CD4-positive, CD25-positive, alpha-beta regulatory T cell (primary cell): ENCODE results near the gene PDZD8. TPM values are rescaled to one million over a fixed set of nuclear protein-coding genes. Genes with fewer than 3 reads are reported as not detected.

ENCODE experiments used
- ATAC-seq, 2 donors: fragments of 150-1000 bp; cut with Tn5 transposase; one replicate each; pipeline ENCODE4 v1.10.0; 2021; ENCODE audit warnings: low read depth in 2 of 2, moderate number of reproducible peaks in 2 of 2, moderate library complexity in 1 of 2
- DNase-seq, 3 donors: peaks; one replicate each; pipeline versions ENCODE4 v3.0.0 to v3.0.0-alpha.2; 2012 to 2022; ENCODE audit warnings: mixed read lengths in 1 of 3
- H3K27ac ChIP-seq: one replicate; pipeline ENCODE4 v1.7.0; 2013; ENCODE audit warnings: mild to moderate bottlenecking, low read length; ENCODE audit not compliant: insufficient read depth, poor library complexity, severe bottlenecking
- H3K27me3 ChIP-seq: one replicate; pipeline ENCODE4 v1.7.0; 2013; ENCODE audit warnings: low read length; ENCODE audit not compliant: control insufficient read depth, insufficient read depth
- H3K36me3 ChIP-seq: one replicate; pipeline ENCODE4 v1.7.0; 2013; ENCODE audit warnings: mild to moderate bottlenecking, low read length, moderate library complexity; ENCODE audit not compliant: control insufficient read depth, insufficient read depth
- H3K4me1 ChIP-seq: 2 replicates; pipeline ENCODE4 v1.7.0; 2013; ENCODE audit warnings: mild to moderate bottlenecking, low read length; ENCODE audit not compliant: insufficient read depth, control insufficient read depth, poor library complexity, severe bottlenecking
- H3K4me3 ChIP-seq: one replicate; pipeline ENCODE4 v1.7.0; 2013; ENCODE audit warnings: low read depth, mild to moderate bottlenecking, low read length, moderate library complexity
- H3K9me3 ChIP-seq, 2 experiments: 1 replicate in 1 of 2; 2 replicates in 1 of 2; pipeline ENCODE4 v1.7.0; 2013; ENCODE audit warnings: low read length in 2 of 2, mild to moderate bottlenecking in 1 of 2, moderate library complexity in 1 of 2; ENCODE audit not compliant: control insufficient read depth in 2 of 2
- H3K27ac Mint-ChIP-seq, 3 donors: one replicate each; pipeline ENCODE4 v1.8.0; 2020 to 2022; ENCODE audit warnings: mild to moderate bottlenecking in 3 of 3, mixed read lengths in 3 of 3, moderate library complexity in 2 of 3
- H3K27me3 Mint-ChIP-seq: one replicate; pipeline ENCODE4 v1.8.0; 2022; ENCODE audit warnings: mild to moderate bottlenecking, mixed read lengths
- H3K36me3 Mint-ChIP-seq: one replicate; pipeline ENCODE4 v1.8.0; 2020; ENCODE audit warnings: mixed read lengths
- H3K4me1 Mint-ChIP-seq, 4 donors: one replicate each; pipeline ENCODE4 v1.8.0; 2020 to 2022; ENCODE audit warnings: mixed read lengths in 4 of 4, mild to moderate bottlenecking in 1 of 4
- H3K4me3 Mint-ChIP-seq, 4 donors: one replicate each; pipeline ENCODE4 v1.8.0; 2020 to 2022; ENCODE audit warnings: mild to moderate bottlenecking in 4 of 4, mixed read lengths in 4 of 4, moderate library complexity in 3 of 4
- H3K9me3 Mint-ChIP-seq, 7 donors: one replicate each; pipeline ENCODE4 v1.8.0; 2020 to 2022; ENCODE audit warnings: mixed read lengths in 7 of 7, mild to moderate bottlenecking in 3 of 7, moderate library complexity in 2 of 7
- polyA plus RNA-seq, 4 donors: library from polyadenylated mRNA; unstranded; fragments of 300-500 nt; fragmentation: Illumina TruSeq; gene quantifications; one replicate each; pipeline ENCODE4 v1.2.3, GENCODE V29; 2021
- total RNA-seq: library from RNA; stranded (reverse); gene quantifications from one replicate; pipeline ENCODE4 v1.2.3, GENCODE V29; 2022

The PDZD8 gene
- total and polyA plus RNA-seq, 5 donors from 2014 or later = 3.1 to 30.4 (median 8.4) TPM

DNA sequence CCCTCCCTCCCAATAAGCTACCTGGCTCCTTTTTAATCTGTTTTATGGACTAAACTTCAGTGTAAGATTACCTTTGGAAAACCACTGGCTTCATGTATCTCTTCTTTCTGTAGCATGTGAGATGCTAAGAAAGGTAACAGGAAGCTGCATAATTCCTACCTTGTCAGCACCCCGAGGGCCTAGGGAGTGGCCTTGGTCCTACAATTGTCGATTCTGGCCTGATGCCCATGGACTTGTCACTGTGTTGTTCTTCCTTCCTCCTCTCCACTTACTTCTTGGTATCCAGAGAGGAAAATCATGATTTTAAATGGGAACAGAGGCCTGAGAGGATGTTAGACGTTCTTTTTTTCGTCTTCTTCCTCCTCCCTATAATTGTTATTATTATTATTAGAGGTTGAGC, 42.9 kb upstream of the PDZD8 start:
- peaks cover 0 to 2% of the 10 kb centered on the region in 2 experiments for H3K9me3 ChIP-seq
- H3K4me1 ChIP-seq = no peaks in the 10 kb centered on the region
- ATAC-seq (no peak), DNase-seq (no peak)
- peaks cover 28% of the 10 kb centered on the region for H3K27me3 Mint-ChIP-seq
- H3K36me3 ChIP-seq = no peaks in the 10 kb centered on the region
- H3K4me1 Mint-ChIP-seq = no peaks in the 10 kb centered on the region
- H3K4me3 ChIP-seq = no peak overlapping the region
- H3K27me3 ChIP-seq = no peaks in the 10 kb centered on the region
- H3K36me3 Mint-ChIP-seq = no peaks in the 10 kb centered on the region
- H3K4me3 Mint-ChIP-seq = no peak overlapping the region
- H3K9me3 Mint-ChIP-seq = peaks cover 0 to 7% (median 1%) of the 10 kb centered on the region in 7 donors
- no peak overlapping the region for H3K27ac ChIP-seq
- no peak overlapping the region for H3K27ac Mint-ChIP-seq

DNA sequence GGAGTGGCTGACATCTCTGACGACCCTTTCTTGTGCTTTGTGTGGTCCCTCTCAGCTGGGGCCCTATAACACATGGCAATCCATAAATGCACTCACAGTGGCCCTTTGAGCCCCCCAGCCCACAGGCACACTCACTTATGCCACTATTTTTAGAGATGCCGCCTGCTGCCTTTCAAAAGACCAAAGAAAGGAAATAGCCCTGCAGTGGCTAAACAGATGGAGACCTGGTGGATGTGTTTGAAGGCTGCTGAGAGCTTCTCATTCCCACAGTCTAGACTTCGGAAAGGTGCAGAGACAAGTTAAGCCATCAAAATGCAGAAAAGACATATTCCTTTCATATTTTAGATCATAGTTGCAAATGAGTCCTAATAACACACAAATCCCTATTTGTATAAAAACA, 42.0 kb upstream of the PDZD8 start:
- no peak overlapping the region for H3K27ac ChIP-seq
- H3K27me3 ChIP-seq = no peaks in the 10 kb centered on the region
- H3K36me3 ChIP-seq = no peaks in the 10 kb centered on the region
- no peaks in the 10 kb centered on the region for H3K4me1 ChIP-seq
- no peaks in the 10 kb centered on the region for H3K4me1 Mint-ChIP-seq
- no peak overlapping the region for H3K27ac Mint-ChIP-seq
- peaks cover 0 to 2% of the 10 kb centered on the region in 2 experiments for H3K9me3 ChIP-seq
- peaks cover 37% of the 10 kb centered on the region for H3K27me3 Mint-ChIP-seq
- H3K36me3 Mint-ChIP-seq = no peaks in the 10 kb centered on the region
- H3K4me3 Mint-ChIP-seq = no peak overlapping the region
- H3K4me3 ChIP-seq = no peak overlapping the region
- ATAC-seq (no peak), DNase-seq (no peak)
- peaks cover 0 to 7% (median 1%) of the 10 kb centered on the region in 7 donors for H3K9me3 Mint-ChIP-seq

DNA sequence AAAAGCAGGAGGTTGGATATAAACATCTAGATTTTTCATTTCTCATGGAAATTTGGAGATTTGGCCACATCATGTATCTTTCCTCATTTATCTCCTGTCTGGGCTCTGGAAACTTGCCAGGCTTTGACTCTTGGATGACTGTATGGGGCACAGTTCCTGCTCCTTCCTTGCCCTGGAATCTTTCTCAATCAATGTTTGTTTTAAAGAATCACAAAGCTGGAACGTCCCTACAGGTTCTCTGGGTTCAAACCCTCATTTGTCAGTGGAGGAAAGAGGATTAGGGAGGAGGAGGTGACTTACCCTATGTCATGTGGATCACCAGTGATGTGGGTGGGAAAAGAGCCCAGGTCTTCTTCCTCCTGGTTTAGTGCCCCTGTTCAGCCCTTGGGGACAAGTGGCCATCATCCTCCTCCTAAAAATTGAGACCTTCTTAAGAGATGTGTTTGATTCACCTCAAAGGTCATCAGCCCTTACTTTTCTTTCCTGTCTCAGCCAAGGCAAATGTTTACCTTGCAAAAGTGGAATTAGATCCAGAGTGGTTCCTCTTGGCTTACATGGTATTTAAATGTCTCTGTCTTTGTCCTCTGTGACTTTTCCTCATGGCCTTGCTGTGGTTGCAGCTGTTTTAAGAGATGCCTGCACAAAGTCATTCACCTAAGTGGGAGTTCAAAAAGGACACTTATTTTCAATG, 38.8 kb upstream of the PDZD8 start:
- H3K27ac ChIP-seq = no peak overlapping the region
- peaks cover 0 to 1% (median 0%) of the 10 kb centered on the region in 7 donors for H3K9me3 Mint-ChIP-seq
- H3K36me3 Mint-ChIP-seq = no peaks in the 10 kb centered on the region
- no peak overlapping the region for H3K4me3 Mint-ChIP-seq
- H3K36me3 ChIP-seq = no peaks in the 10 kb centered on the region
- no peak overlapping the region for H3K4me3 ChIP-seq
- ATAC-seq (no peak), DNase-seq (no peak)
- no peak overlapping the region for H3K27ac Mint-ChIP-seq
- H3K4me1 ChIP-seq = no peaks in the 10 kb centered on the region
- H3K27me3 Mint-ChIP-seq = peaks cover 49% of the 10 kb centered on the region
- no peaks in the 10 kb centered on the region for H3K4me1 Mint-ChIP-seq
- no peaks in the 10 kb centered on the region for H3K9me3 ChIP-seq
- H3K27me3 ChIP-seq = peaks cover 5% of the 10 kb centered on the region

DNA sequence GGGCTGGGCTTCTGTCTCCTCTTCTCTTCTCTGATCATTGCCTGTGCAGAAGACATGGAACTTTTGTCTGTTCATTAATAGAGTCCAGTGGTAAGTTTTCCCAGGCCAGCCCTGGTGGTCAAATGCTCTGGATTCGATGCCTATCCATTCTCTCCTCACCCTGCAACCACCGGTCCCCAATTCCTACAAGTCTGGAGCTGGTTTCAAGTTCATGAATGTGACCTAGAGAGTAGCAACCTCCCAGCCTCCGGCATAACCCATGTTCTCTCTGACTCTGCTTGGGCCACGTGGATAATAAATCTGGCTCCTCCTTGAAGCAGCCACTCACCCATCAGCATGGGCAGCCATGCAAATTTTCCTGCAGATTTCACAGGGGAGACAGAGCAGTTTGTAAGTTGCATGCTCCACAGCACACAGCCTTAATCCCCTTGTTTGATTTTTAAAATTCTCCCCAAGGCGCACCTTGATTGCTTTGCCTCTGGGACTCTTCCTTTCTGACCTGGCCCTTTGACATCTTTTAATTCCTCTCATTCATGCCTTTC, 37.3 kb upstream of the PDZD8 start:
- no peaks in the 10 kb centered on the region for H3K4me1 Mint-ChIP-seq
- H3K36me3 ChIP-seq = no peaks in the 10 kb centered on the region
- DNase-seq (no peak), ATAC-seq (no peak)
- H3K27ac ChIP-seq = no peak overlapping the region
- no peak overlapping the region for H3K4me3 ChIP-seq
- no peaks in the 10 kb centered on the region for H3K36me3 Mint-ChIP-seq
- H3K4me3 Mint-ChIP-seq = no peak overlapping the region
- H3K4me1 ChIP-seq = no peaks in the 10 kb centered on the region
- no peaks in the 10 kb centered on the region for H3K9me3 Mint-ChIP-seq
- H3K27ac Mint-ChIP-seq = no peak overlapping the region
- no peaks in the 10 kb centered on the region for H3K9me3 ChIP-seq
- H3K27me3 ChIP-seq = peaks cover 5% of the 10 kb centered on the region
- H3K27me3 Mint-ChIP-seq = peaks cover 37% of the 10 kb centered on the region

DNA sequence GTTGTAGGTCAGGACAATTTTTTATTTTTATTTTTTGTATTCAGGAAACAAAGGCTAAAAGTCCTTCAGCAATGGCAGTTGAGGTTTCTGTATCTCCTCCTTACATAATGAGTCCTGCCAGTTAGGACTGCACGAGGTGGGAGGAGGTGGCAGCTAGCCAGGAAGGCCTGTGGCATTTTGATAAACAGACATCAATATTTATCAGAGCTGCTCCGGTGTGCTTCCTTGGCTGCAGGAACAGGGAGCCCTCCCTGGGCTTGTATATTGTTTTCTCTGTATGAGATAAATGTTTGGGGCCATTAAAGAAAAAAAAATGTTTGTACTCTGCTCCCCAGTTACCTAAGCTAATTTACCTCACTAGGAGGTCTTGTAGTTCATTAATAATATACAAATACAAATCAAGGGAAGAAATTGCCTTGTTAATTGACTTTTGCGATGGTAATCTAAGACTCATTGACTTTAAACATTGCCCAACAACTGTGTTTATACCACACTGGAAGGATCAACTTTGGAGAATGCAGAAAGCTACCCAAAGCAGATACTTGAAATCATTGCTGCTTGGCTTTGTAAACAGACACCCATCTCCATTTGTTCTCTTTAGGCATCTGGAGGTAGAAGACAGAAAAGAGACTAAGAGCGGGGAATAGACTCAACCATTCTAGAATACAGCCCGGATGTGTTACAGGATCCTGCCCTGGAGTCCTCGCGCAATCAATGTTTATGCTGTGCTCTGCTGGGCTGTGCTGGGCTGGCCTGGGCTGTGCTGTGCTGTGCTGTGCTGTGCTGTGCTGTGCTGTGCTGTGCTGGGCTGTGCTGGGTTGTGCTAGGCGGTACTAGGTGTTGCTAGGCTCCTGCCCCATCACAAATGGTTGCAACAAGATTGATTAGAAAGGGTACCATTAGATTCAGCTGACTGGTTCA, 36.5 kb upstream of the PDZD8 start:
- Mint-ChIP-seq H3K9me3 (no peaks in the 10 kb centered on the region), H3K4me3 (no peak overlapping the region), H3K27ac (no peak overlapping the region), H3K36me3 (no peaks in the 10 kb centered on the region), H3K27me3 (peaks cover 37% of the 10 kb centered on the region), H3K4me1 (no peaks in the 10 kb centered on the region)
- ATAC-seq = no peak
- Histone ChIP-seq H3K4me3 (no peak overlapping the region), H3K27ac (no peak overlapping the region), H3K27me3 (peaks cover 5% of the 10 kb centered on the region), H3K4me1 (no peaks in the 10 kb centered on the region), H3K36me3 (no peaks in the 10 kb centered on the region), H3K9me3 (no peaks in the 10 kb centered on the region)
- no peak for DNase-seq

DNA sequence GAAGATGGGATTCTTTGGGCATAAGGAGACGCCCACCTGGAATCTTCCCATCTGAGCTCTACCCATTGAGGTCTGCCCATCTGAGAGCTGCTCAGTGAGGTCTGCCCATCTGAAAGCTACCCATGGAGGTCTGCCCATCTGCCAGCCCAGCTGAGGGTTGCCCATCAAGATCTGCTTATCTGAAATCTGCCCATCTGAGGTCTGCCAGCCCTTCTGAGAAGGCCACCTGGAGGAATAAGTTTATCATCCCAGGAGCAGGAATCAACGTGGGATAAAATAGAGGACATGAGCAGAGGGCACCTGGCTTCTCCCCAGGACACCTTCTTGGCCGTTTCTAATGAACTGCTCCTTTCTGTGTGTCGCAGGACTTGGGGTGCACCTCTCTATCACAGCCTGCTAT, 35.3 kb upstream of the PDZD8 start:
- Mint-ChIP-seq H3K27me3 (peaks cover 37% of the 10 kb centered on the region), H3K27ac (no peak overlapping the region), H3K9me3 (peaks cover 0 to 1% (median 0%) of the 10 kb centered on the region in 7 donors), H3K36me3 (no peaks in the 10 kb centered on the region), H3K4me1 (no peaks in the 10 kb centered on the region), H3K4me3 (no peak overlapping the region)
- Histone ChIP-seq H3K27me3 (peaks cover 5% of the 10 kb centered on the region), H3K4me3 (no peak overlapping the region), H3K36me3 (no peaks in the 10 kb centered on the region), H3K27ac (no peak overlapping the region), H3K4me1 (no peaks in the 10 kb centered on the region), H3K9me3 (no peaks in the 10 kb centered on the region)
- no peak for ATAC-seq
- no peak for DNase-seq

DNA sequence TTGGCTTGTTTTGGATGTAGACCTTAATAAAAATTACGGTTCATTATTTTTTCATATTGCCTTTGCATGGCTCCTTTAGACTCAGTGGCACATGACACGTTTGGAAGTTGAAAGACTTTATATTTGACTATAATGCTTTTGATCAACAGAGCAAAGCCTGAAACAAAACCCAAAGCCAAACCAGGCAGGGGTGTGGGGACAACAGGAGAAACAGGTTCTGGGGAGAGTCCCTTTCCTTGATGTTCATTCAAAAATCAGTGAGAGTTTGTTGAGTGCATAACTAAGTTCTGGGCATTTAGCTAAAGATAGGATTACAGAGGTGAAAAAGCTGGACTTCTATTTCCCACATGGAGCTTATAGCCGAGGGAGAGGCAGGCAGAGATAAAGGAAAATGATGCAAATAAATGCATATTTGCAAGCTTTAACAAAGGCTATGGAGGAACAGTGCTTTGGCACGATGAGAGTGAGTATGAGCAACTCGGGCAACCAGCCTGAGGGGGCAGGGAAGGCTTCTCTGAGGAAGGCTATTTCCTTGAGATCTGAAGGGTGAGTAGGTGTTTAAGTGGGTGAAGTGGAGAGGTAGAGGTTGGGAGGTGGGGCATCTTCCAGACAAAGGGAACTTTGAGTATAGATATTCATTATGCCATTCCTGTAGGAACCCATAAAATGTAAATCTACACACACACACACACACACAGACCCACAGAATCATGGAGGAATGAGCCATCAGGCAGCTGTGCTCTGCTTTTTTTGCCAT, 34.5 kb upstream of the PDZD8 start:
- DNase-seq (no peak), ATAC-seq (no peak)
- Mint-ChIP-seq H3K36me3 (no peaks in the 10 kb centered on the region), H3K4me1 (no peaks in the 10 kb centered on the region), H3K9me3 (peaks cover 0 to 1% (median 0%) of the 10 kb centered on the region in 7 donors), H3K27me3 (peaks cover 38% of the 10 kb centered on the region), H3K27ac (no peak overlapping the region), H3K4me3 (no peak overlapping the region)
- H3K27ac ChIP-seq = no peak overlapping the region
- no peaks in the 10 kb centered on the region for H3K4me1 ChIP-seq
- peaks cover 5% of the 10 kb centered on the region for H3K27me3 ChIP-seq
- no peaks in the 10 kb centered on the region for H3K9me3 ChIP-seq
- no peak overlapping the region for H3K4me3 ChIP-seq
- no peaks in the 10 kb centered on the region for H3K36me3 ChIP-seq
